ENCODE data around the gene ARHGAP24.

ARHGAP24 gene

DNA sequence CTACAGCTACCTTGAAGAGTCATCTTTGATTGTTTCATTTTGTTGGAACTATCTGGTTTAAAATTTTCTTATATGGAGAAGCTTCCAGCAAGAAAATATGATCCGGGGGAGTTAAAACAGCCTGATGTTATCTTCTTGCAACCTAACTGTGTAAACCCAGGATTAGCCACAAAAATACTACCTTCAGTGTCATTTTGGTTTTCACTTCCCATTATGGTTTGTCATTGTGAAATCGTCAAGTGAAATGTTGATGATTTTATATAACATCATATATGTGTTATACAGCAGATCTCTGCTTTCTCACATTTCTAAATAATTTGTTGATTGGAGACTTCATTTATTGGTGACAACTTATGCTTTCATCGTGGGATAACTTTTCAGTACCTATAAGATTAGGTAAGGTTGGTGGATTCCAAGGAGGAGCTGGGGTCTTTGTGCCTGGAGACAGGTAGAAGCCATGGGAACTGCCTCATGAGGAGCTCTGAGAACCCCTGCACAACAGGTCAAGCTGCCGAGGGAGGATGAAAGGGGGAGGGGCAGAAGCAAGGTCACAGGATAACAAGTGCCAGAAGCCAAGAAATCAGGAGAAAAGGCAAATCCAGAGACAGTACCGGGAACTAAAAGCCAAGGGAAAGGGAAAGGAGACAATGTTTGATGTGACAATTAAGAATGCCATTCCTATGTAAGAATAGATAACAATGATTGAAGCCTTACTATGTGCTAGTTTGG lies 7.2 kb downstream of the ARHGAP24 start:
- TF ChIP-seq CTCF (conservative IDR thresholded peaks at IDR 0.05) (no peak), ZFX (IDR thresholded peaks at IDR 0.05) (no peak)
- H3K27ac ChIP-seq: no peak overlapping the region

GRCh38 chr4:85486425-85487086 lies 11.6 kb downstream of the ARHGAP24 start:
- no peak for TF ChIP-seq CTCF (conservative IDR thresholded peaks at IDR 0.05)
- no peak for TF ChIP-seq ZFX (IDR thresholded peaks at IDR 0.05)
- H3K27ac ChIP-seq: no peak overlapping the region

GRCh38 chr4:85488416-85488815 lies 13.5 kb downstream of the ARHGAP24 start:
- H3K27ac ChIP-seq: no peak overlapping the region
- TF ChIP-seq CTCF (conservative IDR thresholded peaks at IDR 0.05): no peak
- TF ChIP-seq ZFX (IDR thresholded peaks at IDR 0.05): no peak

GRCh38 chr4:85489273-85489981 lies 14.5 kb downstream of the ARHGAP24 start:
- TF ChIP-seq CTCF (conservative IDR thresholded peaks at IDR 0.05): no peak
- TF ChIP-seq ZFX (IDR thresholded peaks at IDR 0.05): no peak
- H3K27ac ChIP-seq: no peak overlapping the region

DNA sequence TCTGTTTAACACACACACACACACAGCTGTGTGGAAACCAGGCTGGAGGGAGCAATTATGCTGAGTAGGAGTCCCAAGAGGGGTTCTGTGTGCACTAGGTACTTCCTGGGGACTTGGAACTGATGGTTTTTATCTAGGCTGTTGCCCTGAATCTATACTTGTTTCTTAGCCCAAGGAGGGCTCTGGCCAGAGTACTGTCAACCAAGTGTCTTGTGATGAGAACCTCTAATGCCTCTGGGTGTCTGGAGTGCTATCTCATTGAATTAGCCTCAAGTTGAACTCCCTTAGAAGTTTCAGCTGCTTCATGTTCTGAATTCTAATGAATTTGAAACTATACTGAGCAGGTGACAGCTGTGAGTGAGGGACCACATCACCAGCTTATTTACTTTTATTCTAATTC lies 16.6 kb downstream of the ARHGAP24 start:
- no peak overlapping the region for H3K27ac ChIP-seq
- TF ChIP-seq CTCF (conservative IDR thresholded peaks at IDR 0.05) (no peak), ZFX (IDR thresholded peaks at IDR 0.05) (no peak)

GRCh38 chr4:85492336-85492735 lies 17.4 kb downstream of the ARHGAP24 start:
- TF ChIP-seq CTCF (conservative IDR thresholded peaks at IDR 0.05) (no peak), ZFX (IDR thresholded peaks at IDR 0.05) (no peak)
- H3K27ac ChIP-seq: no peak overlapping the region

- TF ChIP-seq ZFX (IDR thresholded peaks at IDR 0.05): no peak
- TF ChIP-seq CTCF (conservative IDR thresholded peaks at IDR 0.05): no peak
- no peak overlapping the region for H3K27ac ChIP-seq
These were observed 20.7 kb downstream of the ARHGAP24 start for GRCh38 chr4:85495621-85496020.
